GM12873 (cell line): ENCODE data around the gene CNOT1.
A peak's percentile ranks its signal among the peaks of the same experiment; 100 is the strongest.

ENCODE experiments used
- TF ChIP-seq, protein P1 (sequence below): IDR thresholded peaks from 2 replicates; pipeline ENCODE4 v1.5.1; 2012; ENCODE audit warnings: low read depth, mild to moderate bottlenecking, moderate library complexity, low read length, control low read depth; ENCODE audit not compliant: insufficient read depth; ENCODE audit errors: missing control alignments

The CNOT1 gene

DNA sequence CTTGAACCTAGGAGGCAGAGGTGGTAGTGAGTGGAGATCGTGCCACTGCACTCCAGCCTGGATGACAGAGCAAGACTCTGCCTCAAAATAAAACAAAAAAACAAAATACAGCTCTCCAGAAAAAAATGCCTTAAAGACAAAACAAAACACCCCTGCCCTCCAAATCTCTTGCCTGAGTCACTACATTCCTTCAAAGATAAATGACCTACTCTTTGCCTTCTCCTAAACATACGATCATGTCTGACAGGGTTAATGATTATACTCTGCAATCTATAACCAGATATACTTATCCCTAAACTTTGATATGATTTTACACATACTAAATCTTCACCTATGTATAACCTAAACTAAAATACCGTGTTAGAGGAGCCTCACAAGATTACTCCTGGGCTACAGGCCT, 115.8 kb downstream of the CNOT1 start:
- TF ChIP-seq, protein P1, sequence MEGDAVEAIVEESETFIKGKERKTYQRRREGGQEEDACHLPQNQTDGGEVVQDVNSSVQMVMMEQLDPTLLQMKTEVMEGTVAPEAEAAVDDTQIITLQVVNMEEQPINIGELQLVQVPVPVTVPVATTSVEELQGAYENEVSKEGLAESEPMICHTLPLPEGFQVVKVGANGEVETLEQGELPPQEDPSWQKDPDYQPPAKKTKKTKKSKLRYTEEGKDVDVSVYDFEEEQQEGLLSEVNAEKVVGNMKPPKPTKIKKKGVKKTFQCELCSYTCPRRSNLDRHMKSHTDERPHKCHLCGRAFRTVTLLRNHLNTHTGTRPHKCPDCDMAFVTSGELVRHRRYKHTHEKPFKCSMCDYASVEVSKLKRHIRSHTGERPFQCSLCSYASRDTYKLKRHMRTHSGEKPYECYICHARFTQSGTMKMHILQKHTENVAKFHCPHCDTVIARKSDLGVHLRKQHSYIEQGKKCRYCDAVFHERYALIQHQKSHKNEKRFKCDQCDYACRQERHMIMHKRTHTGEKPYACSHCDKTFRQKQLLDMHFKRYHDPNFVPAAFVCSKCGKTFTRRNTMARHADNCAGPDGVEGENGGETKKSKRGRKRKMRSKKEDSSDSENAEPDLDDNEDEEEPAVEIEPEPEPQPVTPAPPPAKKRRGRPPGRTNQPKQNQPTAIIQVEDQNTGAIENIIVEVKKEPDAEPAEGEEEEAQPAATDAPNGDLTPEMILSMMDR, result no peak

DNA sequence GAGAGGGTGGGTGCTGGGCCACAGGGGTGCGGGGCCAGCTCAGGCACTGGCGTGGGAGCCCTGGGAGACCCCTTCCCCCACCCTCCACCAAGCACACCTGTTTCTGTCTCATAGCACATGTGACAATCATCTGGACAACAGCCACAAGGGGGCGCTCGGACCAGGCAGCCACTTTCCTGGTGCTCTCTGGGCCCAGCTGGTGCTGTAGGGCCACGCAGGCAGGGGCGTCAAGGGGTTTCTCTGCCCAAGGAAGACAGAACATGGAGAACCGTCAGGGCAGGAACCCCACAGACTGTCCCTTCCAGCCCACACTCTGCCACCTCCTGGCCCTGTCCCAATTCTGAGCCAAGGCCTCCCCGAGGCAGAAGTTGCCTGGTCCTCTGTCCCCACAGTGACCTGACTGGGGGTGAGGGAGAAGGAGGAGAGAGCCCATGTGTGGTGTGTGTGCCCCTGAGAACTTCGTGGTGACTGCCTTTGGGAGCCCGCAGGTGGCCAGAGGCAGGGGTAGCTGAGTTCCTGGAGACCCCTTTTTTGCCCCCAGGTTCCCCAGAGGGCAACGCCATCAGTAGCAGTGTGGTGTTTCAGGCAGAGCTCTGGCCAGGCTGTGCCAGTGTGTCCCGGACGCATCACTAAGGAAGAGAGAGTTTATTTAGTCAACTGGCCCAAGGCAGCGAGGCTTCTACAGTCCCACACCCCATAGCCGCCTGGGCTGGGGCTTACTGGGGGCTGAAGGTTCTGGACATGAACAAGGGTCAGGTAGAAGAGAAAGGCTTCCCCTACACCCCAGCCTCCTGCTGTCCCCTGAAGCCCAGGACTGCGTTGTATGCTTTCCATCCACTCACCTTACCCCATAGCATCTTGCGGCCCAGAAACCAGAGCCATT, 117.5 kb downstream of the CNOT1 start:
- TF ChIP-seq, protein P1, result peak; percentile 90

- TF ChIP-seq, protein P1, result no peak
Observed at GRCh38 chr16:58510776-58511628, 118.6 kb downstream of the CNOT1 start.

- TF ChIP-seq, protein P1, result no peak
Observed at GRCh38 chr16:58510097-58510775, 119.4 kb downstream of the CNOT1 start.

GRCh38 chr16:58509256-58510096, 120.2 kb downstream of the CNOT1 start:
- TF ChIP-seq, protein P1, result no peak

DNA sequence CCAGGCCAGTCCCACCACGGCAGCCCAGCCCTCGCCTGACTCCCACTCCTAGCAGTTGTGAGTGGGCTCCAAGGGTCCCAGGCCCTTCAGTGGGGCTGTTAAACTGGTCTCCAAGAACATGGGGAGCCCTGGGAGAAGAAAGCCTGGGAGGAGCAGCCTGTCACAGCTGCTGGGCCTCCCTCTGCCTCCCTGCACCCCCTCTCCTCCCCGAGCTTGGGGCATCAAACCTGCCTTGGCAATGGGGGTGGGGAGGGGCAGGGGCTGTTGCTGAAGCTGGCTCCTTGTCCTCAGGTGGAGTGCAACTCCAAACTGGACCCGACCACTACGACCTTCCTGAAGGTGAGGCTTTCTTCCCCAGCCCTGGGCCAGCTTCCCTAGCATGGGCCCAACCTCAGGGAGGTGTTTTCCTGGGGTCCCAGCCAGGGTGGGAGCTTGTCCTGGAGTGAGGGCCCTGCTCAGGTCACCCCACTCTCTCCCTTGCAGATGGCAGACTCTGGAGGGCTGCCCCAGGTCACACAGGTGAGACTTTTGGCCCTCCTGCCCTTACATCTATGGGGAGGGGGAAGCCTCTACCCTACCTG, 120.9 kb downstream of the CNOT1 start:
- TF ChIP-seq, protein P1, result no peak
